Stimulated activated CD4-positive, alpha-beta T cell treated with anti-CD3 and anti-CD28 coated beads, Interleukin-12 subunit alpha, Interleukin-12 subunit beta, amount 100 ng/mL, for 24 hours (primary cell): ENCODE data around the gene AGPAT2.

Experiments
- DNase-seq, 2 experiments: peaks; one replicate each; pipeline ENCODE4 v3.0.0-alpha.2; 2020; ENCODE audit warnings: low read depth in 2 of 2

Gene AGPAT2

GRCh38 chr9:136661641-136662325, 25.5 kb downstream of the AGPAT2 start:
- DNase-seq: no peak

- no peak for DNase-seq
Observed at GRCh38 chr9:136660971-136661550, 26.2 kb downstream of the AGPAT2 start.

GRCh38 chr9:136659861-136660784, 27.1 kb downstream of the AGPAT2 start:
- no peak for DNase-seq

- DNase-seq: no peak
Observed at GRCh38 chr9:136658849-136659535, 28.3 kb downstream of the AGPAT2 start.

- DNase-seq: no peak
Observed at GRCh38 chr9:136657974-136658848, 29.0 kb downstream of the AGPAT2 start.

GRCh38 chr9:136656795-136657611, 30.3 kb downstream of the AGPAT2 start:
- DNase-seq: no peak

GRCh38 chr9:136656183-136656738, 31.0 kb downstream of the AGPAT2 start:
- DNase-seq: no peak

GRCh38 chr9:136655536-136656182, 31.6 kb downstream of the AGPAT2 start:
- no peak for DNase-seq

GRCh38 chr9:136654820-136655535, 32.3 kb downstream of the AGPAT2 start:
- no peak for DNase-seq

GRCh38 chr9:136653323-136654079, 33.8 kb downstream of the AGPAT2 start:
- DNase-seq: no peak

- no peak for DNase-seq
Observed at GRCh38 chr9:136651860-136652259, 35.4 kb downstream of the AGPAT2 start.

- DNase-seq: no peak
Observed at GRCh38 chr9:136650648-136651047, 36.6 kb downstream of the AGPAT2 start.

GRCh38 chr9:136650021-136650420, 37.2 kb downstream of the AGPAT2 start:
- DNase-seq: no peak

GRCh38 chr9:136648751-136649150, 38.5 kb downstream of the AGPAT2 start:
- DNase-seq: no peak

- DNase-seq: no peak
Observed at GRCh38 chr9:136646827-136647711, 40.2 kb downstream of the AGPAT2 start.

- no peak for DNase-seq
Observed at GRCh38 chr9:136645903-136646754, 41.1 kb downstream of the AGPAT2 start.
